GM12878 (cell line): ENCODE measurements around the gene SLA2. TPM values are rescaled to one million over a fixed set of nuclear protein-coding genes. Genes with fewer than 3 reads are reported as not detected.

Experiments used
- ATAC-seq: fragments of 200-7000 bp; cut with Tn5 transposase; 3 replicates; pipeline ENCODE4 v1.9.1; 2020; ENCODE audit warnings: mild to moderate bottlenecking, moderate library complexity
- BruUV-seq: library from RNA; stranded (reverse); fragments of 400-500 nt; replicated peaks from 2 replicates; lab custom pipeline; 2021; lab: Mats Ljungman, UMichigan
- CTCF ChIA-PET: fragments of 300-600 bp; sonication (Branson Sonifier 250); formaldehyde crosslinking; extraction: SDS; loops from one replicate; lab custom pipeline; 2021; ENCODE audit warnings: inconsistent platforms; lab: Yijun Ruan, JAX
- POLR2A ChIA-PET: fragments of 350-600 bp; formaldehyde crosslinking; extraction: SDS; loops from one replicate; lab custom pipeline; 2021; ENCODE audit warnings: inconsistent platforms; lab: Charles Lee
- RAD21 ChIA-PET: fragments of 300-600 bp; sonication (Branson Sonifier 250); formaldehyde crosslinking; loops from one replicate; lab custom pipeline; 2023; ENCODE audit warnings: antibody characterized with exemption; ENCODE audit not compliant: unreplicated experiment; lab: Charles Lee
- SMC1A ChIA-PET: fragments of 300-600 bp; sonication (Branson Sonifier 250); formaldehyde crosslinking; loops from one replicate; lab custom pipeline; 2023; ENCODE audit not compliant: unreplicated experiment, uncharacterized antibody; lab: Charles Lee
- DNase-seq: peaks from one replicate; pipeline ENCODE4 v3.0.0-alpha.2; 2011; ENCODE audit warnings: low read depth, low spot score
- FAIRE-seq: peaks from 3 replicates; lab custom pipeline; 2011; peaks lifted over from hg19 to GRCh38; lab: Jason Lieb, UNC
- H2AFZ ChIP-seq: 2 replicates; pipeline ENCODE4 v1.6.0; 2011; ENCODE audit warnings: low read depth, low read length, control low read depth; ENCODE audit not compliant: control insufficient read depth
- H3K27ac ChIP-seq: 2 replicates; pipeline ENCODE4 v1.5.1; 2011; ENCODE audit warnings: control low read depth; ENCODE audit not compliant: control insufficient read depth, insufficient read depth
- H3K27me3 ChIP-seq, 2 experiments: replicated peaks in 1 of 2; 2 replicates each; pipeline versions ENCODE4 v1.6.0 to v1.6.1; 2011; ENCODE audit warnings: low read length in 1 of 2; ENCODE audit not compliant: control insufficient read depth in 2 of 2, insufficient read depth in 2 of 2
- H3K36me3 ChIP-seq, 2 experiments: 2 replicates each; pipeline ENCODE4 v1.5.1; 2011; ENCODE audit warnings: low read length in 1 of 2; ENCODE audit not compliant: control insufficient read depth in 2 of 2, insufficient read depth in 2 of 2
- H3K4me1 ChIP-seq: 2 replicates; pipeline ENCODE4 v1.6.1; 2011; ENCODE audit warnings: mild to moderate bottlenecking, low read length, moderate library complexity, mixed read lengths; ENCODE audit not compliant: control insufficient read depth, insufficient read depth
- H3K4me2 ChIP-seq: 2 replicates; pipeline ENCODE4 v1.6.0; 2011; ENCODE audit warnings: control low read depth; ENCODE audit not compliant: control insufficient read depth, insufficient read depth
- H3K4me3 ChIP-seq: fragments of 200-600 bp; sonication (generic); 2 replicates; pipeline ENCODE4 v1.5.1; 2016
- H3K79me2 ChIP-seq: 2 replicates; pipeline ENCODE4 v1.6.0; 2011; ENCODE audit warnings: low read length; ENCODE audit not compliant: control insufficient read depth, insufficient read depth
- H3K9ac ChIP-seq: 2 replicates; pipeline ENCODE4 v1.8.0; 2011; ENCODE audit warnings: low read length, control low read depth, mixed read lengths; ENCODE audit not compliant: control insufficient read depth, insufficient read depth
- H3K9me3 ChIP-seq: replicated peaks from 3 replicates; pipeline ENCODE4 v1.5.1; 2011; ENCODE audit warnings: mild to moderate bottlenecking, low read length; ENCODE audit not compliant: control insufficient read depth, insufficient read depth
- H4K20me1 ChIP-seq: 2 replicates; pipeline ENCODE4 v1.6.0; 2011; ENCODE audit not compliant: control insufficient read depth, insufficient read depth
- ASH2L ChIP-seq: fragments of 300-600, 200-600 bp; sonication (generic); IDR thresholded peaks from 2 replicates; pipeline ENCODE4 v1.6.1; 2017; ENCODE audit warnings: low read depth, mild to moderate bottlenecking, borderline replicate concordance
- BACH1 ChIP-seq: fragments of 450-650 bp; IDR thresholded peaks from 2 replicates; pipeline ENCODE4 v1.6.1; 2017; ENCODE audit warnings: mild to moderate bottlenecking, borderline replicate concordance
- BCL11A ChIP-seq: IDR thresholded peaks from 2 replicates; pipeline ENCODE4 v1.6.1; 2011; ENCODE audit warnings: low read depth, low read length
- CBFB ChIP-seq: IDR thresholded peaks from 2 replicates; pipeline ENCODE4 v1.6.1; 2016; ENCODE audit warnings: antibody characterized with exemption, low read depth
- EGR1 ChIP-seq, 2 experiments: IDR thresholded peaks; 1 replicate in 1 of 2; 2 replicates in 1 of 2; pipeline ENCODE4 v1.6.1; 2011 to 2012; ENCODE audit warnings: low read depth in 2 of 2, low read length in 2 of 2, borderline replicate concordance in 1 of 2, mild to moderate bottlenecking in 1 of 2, moderate library complexity in 1 of 2
- GABPA ChIP-seq: IDR thresholded peaks from 2 replicates; pipeline ENCODE4 v1.6.1; 2014; ENCODE audit warnings: antibody characterized with exemption, low read depth, mild to moderate bottlenecking, inconsistent platforms
- HCFC1 ChIP-seq: fragments of 150-350 bp; IDR thresholded peaks from 2 replicates; pipeline ENCODE4 v1.6.1; 2014; ENCODE audit warnings: low read length
- HDGF ChIP-seq: fragments of 450-650 bp; IDR thresholded peaks from 2 replicates; pipeline ENCODE4 v1.6.1; 2016; ENCODE audit warnings: antibody characterized with exemption
- IRF4 ChIP-seq: IDR thresholded peaks from 2 replicates; pipeline ENCODE4 v1.6.1; 2011; ENCODE audit warnings: low read depth, low read length
- KLF5 ChIP-seq: fragments of 450-650 bp; IDR thresholded peaks from 2 replicates; pipeline ENCODE4 v1.6.1; 2014; ENCODE audit warnings: mild to moderate bottlenecking; ENCODE audit not compliant: partially characterized antibody
- LARP7 ChIP-seq: fragments of 450-650 bp; IDR thresholded peaks from 2 replicates; pipeline ENCODE4 v1.6.1; 2017; ENCODE audit warnings: mild to moderate bottlenecking
- NBN ChIP-seq: fragments of 450-650 bp; IDR thresholded peaks from 2 replicates; pipeline ENCODE4 v1.6.1; 2016
- PAX5 ChIP-seq: IDR thresholded peaks from 2 replicates; pipeline ENCODE4 v1.6.1; 2011; ENCODE audit warnings: low read depth, low read length, borderline replicate concordance
- PKNOX1 ChIP-seq: fragments of 450-650 bp; IDR thresholded peaks from 2 replicates; pipeline ENCODE4 v1.6.1; 2016; ENCODE audit warnings: mild to moderate bottlenecking
- RBBP5 ChIP-seq: fragments of 200-600 bp; sonication (generic); conservative IDR thresholded peaks from 2 replicates; pipeline ENCODE4 v1.6.1; 2016
- SKIL ChIP-seq: fragments of 450-650 bp; IDR thresholded peaks from 2 replicates; pipeline ENCODE4 v1.6.1; 2017; ENCODE audit warnings: mild to moderate bottlenecking, low read depth, inconsistent platforms; ENCODE audit not compliant: poor library complexity, severe bottlenecking
- SREBF2 ChIP-seq: IDR thresholded peaks from 2 replicates; pipeline ENCODE4 v1.6.1; 2012; ENCODE audit warnings: mild to moderate bottlenecking, low read length
- TCF3 ChIP-seq: IDR thresholded peaks from 2 replicates; pipeline ENCODE4 v1.6.1; 2012; ENCODE audit warnings: low read depth, mild to moderate bottlenecking, low read length, borderline replicate concordance; ENCODE audit not compliant: insufficient read depth
- YBX1 ChIP-seq: fragments of 450-650 bp; IDR thresholded peaks from 2 replicates; pipeline ENCODE4 v1.6.1; 2016; ENCODE audit warnings: antibody characterized with exemption
- WGBS: methylation state at CpG from one replicate; pipeline ENCODE4 v1.1.6; 2016; ENCODE audit warnings: low lambda C conversion rate; ENCODE audit not compliant: insufficient replicate concordance, insufficient coverage; ENCODE audit errors: missing lambda C conversion rate; 5-methylcytosine and 5-hydroxymethylcytosine counted together
- in situ Hi-C: fragments of 300-500 bp; cut with MboI; formaldehyde crosslinking; loops from 9 replicates; pipeline ENCODE4 v1.14.3; 2018; ENCODE audit warnings: mixed read lengths
- intact Hi-C: fragments of 100-400 bp; cut with micrococcal nuclease; formaldehyde crosslinking; loops from one replicate; pipeline ENCODE4 v1.14.2; 2022; ENCODE audit not compliant: unreplicated experiment
- polyA plus RNA-seq, 11 experiments: library from polyadenylated mRNA; depleted of rRNA in 4 of 11; unstranded in 6 of 11; stranded (reverse) in 5 of 11; fragments of >200 nt; fragmentation: Nextera tagmentation in 4 of 11; fragmentation: Illumina TruSeq in 1 of 11; extraction: Ambion mirVana in 4 of 11; extraction: Trizol in 1 of 11; gene quantifications; 1 replicate in 1 of 11; 2 replicates in 10 of 11; pipeline versions ENCODE4 v1.2.1 to v1.2.3, GENCODE V29; 2011 to 2016; ENCODE audit warnings: inconsistent platforms in 2 of 11, missing spikeins in 2 of 11, low read depth in 1 of 11
- total RNA-seq, 4 experiments: library from RNA; depleted of rRNA in 3 of 4; stranded (reverse); fragments of >200 nt in 3 of 4; fragmentation: Illumina TruSeq in 1 of 4; extraction: Trizol in 1 of 4; gene quantifications; 2 replicates each; pipeline versions ENCODE4 v1.2.1 to v1.2.3, GENCODE V29; 2013 to 2021
- TF ChIP-seq, protein P1 (sequence below): fragments of 450-650 bp; IDR thresholded peaks from 2 replicates; pipeline ENCODE4 v1.6.1; 2018; ENCODE audit warnings: borderline replicate concordance, mild to moderate bottlenecking; ENCODE audit not compliant: partially characterized antibody

SLA2 gene
- total and polyA plus RNA-seq, 10 of the 15 experiments (the other 5 are each of a cell fraction or from before 2014, with no cell fraction given) = 0.29 to 3.3 (median 1.4) TPM

DNA sequence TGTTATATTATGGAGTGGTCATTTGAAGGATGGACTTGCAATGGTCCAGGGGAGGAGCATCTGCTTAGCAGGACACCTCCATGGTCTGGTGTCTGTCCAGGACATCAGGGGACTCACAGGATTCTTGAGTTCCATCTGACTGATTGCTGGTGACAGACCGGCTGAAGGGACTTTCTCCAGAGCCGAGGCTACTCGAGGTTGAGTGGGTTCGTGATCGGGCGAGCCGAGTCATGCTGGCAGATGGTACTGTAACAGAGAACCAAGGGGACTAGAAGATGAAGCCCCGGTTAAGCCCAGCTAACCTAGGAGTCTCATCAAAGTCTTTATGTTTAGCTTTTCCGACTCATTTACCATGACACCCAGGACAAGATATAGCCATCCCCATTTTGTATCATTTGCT is 7.5 kb upstream of the SLA2 start:
- H3K27ac ChIP-seq = no peak overlapping the region
- in situ Hi-C loops = no loop called here
- ChIA-PET SMC1A (no interaction called here), RAD21 (no interaction called here), POLR2A (no interaction called here), CTCF (no interaction called here)
- H3K9me3 ChIP-seq = no peaks in the 10 kb centered on the region
- intact Hi-C loops = no loop called here
- H3K27me3 ChIP-seq = no peaks in the 10 kb centered on the region
- WGBS = 83% methylated on average over 9 of the region's 9 CpGs
- no peaks in the 10 kb centered on the region for H3K79me2 ChIP-seq
- H2AFZ ChIP-seq = no peak overlapping the region
- H3K4me3 ChIP-seq = no peak overlapping the region
- H3K4me2 ChIP-seq = no peak overlapping the region
- H3K4me1 ChIP-seq = no peaks in the 10 kb centered on the region
- no peak for DNase-seq
- ATAC-seq = no peak
- peaks cover under 1 to 3% of the 10 kb centered on the region in 2 experiments; a peak in 3 of 4 replicates for H3K36me3 ChIP-seq
- BruUV-seq = no TSS peak
- no peaks in the 10 kb centered on the region for H4K20me1 ChIP-seq
- TF ChIP-seq KLF5 (no peak), TCF3 (no peak), YBX1 (no peak), ASH2L (no peak), HDGF (no peak), CBFB (no peak), EGR1 (IDR thresholded peaks at IDR 0.05; ENCODE audit: borderline replicate concordance in 1 of 2, low read depth in 2 of 2, low read length in 2 of 2) (no peak), HCFC1 (no peak), RBBP5 (no peak), GABPA (no peak), NBN (no peak), SREBF2 (no peak), PAX5 (no peak), SKIL (no peak), PKNOX1 (no peak), IRF4 (no peak), BACH1 (no peak), LARP7 (no peak), BCL11A (no peak)
- TF ChIP-seq, protein P1, sequence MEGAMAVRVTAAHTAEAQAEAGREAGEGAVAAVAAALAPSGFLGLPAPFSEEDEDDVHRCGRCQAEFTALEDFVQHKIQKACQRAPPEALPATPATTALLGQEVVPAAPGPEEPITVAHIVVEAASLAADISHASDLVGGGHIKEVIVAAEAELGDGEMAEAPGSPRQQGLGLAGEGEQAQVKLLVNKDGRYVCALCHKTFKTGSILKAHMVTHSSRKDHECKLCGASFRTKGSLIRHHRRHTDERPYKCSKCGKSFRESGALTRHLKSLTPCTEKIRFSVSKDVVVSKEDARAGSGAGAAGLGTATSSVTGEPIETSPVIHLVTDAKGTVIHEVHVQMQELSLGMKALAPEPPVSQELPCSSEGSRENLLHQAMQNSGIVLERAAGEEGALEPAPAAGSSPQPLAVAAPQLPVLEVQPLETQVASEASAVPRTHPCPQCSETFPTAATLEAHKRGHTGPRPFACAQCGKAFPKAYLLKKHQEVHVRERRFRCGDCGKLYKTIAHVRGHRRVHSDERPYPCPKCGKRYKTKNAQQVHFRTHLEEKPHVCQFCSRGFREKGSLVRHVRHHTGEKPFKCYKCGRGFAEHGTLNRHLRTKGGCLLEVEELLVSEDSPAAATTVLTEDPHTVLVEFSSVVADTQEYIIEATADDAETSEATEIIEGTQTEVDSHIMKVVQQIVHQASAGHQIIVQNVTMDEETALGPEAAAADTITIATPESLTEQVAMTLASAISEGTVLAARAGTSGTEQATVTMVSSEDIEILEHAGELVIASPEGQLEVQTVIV = no peak
- FAIRE-seq = no peak
- H3K9ac ChIP-seq = no peak overlapping the region
